CD4-positive, alpha-beta T cell treated with Interleukin-4 for 4 hours (primary cell): ENCODE results near the gene SMIM7.
A peak's percentile ranks its signal among the peaks of the same experiment; 100 is the strongest.
"Not testable (repeated sequence)": the region's sequence is repeated elsewhere in the genome, so short reads cannot be mapped to it uniquely, and the experiment has no call there.

ENCODE experiments used
- DNase-seq: peaks from one replicate; pipeline ENCODE4 v3.0.0-alpha.2; 2020

Gene SMIM7

DNA sequence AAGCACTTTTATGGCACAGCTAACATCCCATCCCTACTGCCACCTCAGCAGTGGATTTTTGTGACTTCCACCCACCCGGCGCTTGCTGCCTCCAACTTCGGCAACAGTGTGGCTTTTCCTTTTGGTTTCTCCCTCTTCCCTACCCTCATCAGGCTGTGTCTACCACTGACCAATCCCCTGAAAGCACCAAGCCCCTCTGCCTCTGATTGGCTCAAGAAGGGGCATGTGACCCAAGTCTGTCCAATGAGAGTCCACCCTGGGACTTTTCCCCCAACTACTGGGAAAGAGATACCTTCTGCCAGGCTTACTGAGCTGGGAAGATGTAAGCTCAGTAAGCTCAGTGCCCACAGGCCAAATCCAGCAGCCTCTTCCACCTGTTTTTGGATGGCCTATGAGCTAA lies 5.8 kb downstream of the SMIM7 start:
- DNase-seq, result no peak

DNA sequence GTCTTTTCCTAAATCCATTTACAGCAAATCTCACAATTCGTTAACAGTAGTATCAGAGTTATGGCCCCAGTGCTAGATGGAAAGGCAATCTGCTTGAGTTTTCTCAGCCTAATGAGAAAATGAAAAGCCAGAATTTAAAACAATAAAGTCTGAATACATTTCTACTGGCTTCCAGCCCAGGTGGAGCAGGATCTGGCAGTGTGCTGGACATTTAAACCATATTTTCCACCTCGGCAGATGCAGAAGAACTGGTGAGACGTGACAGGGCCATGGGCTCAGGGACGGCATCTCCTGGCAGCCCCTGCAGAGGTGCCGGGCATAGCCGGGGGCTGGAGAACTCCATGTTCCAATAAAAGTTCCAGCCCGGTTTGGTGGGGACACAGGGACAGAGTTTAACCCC lies 7.1 kb downstream of the SMIM7 start:
- no peak for DNase-seq

DNA sequence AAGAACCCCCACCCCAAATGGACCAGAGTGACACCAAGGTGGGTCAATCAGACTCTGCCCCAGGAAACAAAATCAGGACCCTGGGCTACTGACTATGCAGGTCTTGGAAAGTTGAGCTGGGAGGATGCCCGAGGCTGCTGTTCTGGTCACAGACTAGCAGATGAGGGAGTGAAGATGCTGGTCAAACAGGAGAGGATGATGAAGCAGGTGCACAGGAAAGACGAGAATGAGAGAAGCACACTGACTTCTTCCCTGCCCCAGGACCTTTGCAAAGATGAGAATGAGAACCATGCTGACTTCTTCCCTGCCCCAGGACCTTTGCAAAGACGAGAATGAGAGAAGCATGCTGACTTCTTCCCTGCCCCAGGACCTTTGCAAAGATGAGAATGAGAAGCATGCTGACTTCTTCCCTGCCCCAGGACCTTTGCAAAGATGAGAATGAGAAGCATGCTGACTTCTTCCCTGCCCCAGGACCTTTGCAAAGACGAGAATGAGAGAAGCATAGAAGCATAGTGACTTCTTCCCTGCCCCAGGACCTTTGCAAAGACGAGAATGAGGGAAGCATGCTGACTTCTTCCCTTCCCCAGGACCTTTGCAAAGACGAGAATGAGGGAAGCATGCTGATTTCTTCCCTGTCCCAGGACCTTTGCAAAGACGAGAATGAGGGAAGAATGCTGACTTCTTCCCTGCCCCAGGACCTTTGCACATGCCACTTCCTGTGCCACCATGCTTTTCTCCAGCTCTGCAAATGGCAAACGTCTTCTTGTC lies 8.3 kb downstream of the SMIM7 start:
- not testable (repeated sequence) for DNase-seq

DNA sequence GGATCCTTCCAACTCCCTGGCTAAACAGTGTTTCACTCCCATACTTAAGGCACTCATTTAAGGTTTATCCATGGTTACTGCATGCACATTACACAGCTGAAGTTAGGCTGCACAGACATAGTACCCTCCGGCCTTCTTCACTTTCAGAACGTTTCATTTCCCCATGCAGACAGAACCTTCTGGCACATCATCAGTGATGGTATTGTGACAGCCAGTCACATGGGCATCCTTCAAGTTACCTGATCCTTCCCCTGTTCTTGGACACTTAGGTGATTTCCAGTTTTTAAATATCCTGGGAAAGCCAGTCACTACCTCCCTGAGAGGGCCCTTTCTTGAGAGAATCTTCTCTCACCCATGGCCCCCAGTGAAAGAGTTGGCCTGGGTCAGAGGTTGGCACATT lies 9.1 kb downstream of the SMIM7 start:
- no peak for DNase-seq

DNA sequence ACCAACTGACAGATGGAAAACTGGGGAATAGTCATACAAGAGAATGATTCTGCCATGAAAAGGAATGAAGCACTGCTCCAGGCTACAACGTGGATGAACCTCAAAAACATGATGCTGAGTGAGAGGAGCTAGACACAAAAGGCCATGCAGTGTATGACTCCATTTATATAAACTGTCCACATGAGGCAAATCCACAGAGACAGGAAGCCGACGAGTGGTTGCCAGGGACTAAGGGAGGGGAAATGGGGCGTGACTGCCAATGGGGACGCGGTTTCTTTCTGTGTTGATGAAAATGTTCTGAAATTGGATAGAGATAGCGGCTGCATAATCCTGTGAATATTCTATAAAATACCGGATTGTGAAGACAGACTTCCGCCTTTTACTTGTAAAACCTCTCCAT lies 10.2 kb downstream of the SMIM7 start:
- no peak for DNase-seq

DNA sequence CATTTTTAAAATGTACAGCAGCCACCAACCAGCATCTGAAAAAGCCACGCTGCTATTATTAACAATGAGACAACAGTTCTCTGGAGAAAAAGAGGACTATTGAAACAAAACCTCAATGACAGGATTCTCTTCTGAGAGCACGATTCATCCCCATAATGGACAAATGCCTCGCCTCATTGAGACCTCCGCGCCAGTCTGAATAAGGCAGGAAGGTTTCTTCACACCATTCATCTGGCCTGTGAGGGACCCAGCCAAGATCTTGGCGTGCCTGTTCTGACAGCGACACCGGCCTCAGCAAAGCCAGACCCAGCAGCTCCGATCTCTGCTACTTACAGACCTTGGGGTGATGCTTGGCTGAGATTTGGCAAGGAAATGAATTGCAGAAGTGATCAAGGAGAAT lies 14.8 kb downstream of the SMIM7 start:
- DNase-seq, result no peak

DNA sequence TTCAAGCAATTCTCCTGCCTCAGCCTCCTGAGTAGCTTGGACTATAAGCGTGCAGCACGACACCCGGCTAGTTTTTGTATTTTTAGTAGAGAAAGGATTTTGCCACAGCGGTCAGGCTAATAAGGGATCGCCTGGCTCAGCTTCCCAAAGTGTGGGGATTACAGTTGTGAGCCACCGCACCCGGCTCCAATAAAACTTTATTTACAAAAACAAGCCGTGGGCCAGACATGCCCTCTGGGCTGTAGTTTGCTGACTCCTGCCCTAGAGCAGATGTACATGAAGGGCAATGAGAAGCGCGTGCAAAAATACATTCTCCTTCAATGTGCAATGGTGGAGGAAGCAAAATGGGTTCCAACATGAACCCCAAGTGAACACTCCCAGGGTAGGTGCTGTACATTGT lies 18.2 kb downstream of the SMIM7 start:
- no peak for DNase-seq

DNA sequence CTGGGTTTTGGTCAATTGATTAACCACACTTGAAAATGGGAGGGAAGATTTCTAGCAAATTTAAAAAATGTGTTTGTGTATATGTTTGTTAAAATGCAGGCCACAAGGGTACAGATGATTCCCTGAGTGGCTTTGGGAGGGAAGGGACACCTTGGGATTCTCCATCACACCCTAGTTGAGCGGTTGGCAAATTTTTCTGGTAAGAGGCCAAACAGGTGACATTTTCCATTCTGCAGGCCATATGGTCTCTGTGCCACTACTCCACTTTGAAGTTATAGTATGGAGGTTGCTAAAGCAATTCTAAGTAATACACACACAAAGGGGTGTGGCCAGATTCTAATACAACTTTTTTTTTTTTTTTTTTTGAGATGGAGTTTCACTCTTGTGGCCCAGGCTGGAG lies 19.0 kb downstream of the SMIM7 start:
- no peak for DNase-seq

DNA sequence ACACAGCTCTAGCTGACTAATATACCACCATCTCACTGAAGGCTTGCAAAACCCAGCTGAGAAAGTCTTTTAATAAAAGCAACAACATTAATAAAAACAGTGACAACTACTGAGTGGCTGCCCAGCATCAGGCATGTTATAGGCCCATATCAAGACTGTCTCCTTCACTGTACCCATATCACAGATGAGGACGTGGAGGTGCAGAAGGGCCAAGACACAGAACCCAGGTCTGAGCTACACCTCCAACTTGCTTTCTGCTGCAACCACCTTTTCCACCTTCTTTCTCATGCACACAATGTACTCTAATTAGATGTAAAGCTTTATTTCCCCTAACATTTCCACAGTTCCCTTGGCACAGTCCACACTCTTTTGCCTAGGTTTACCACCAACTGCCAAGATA lies 21.3 kb downstream of the SMIM7 start:
- no peak for DNase-seq

DNA sequence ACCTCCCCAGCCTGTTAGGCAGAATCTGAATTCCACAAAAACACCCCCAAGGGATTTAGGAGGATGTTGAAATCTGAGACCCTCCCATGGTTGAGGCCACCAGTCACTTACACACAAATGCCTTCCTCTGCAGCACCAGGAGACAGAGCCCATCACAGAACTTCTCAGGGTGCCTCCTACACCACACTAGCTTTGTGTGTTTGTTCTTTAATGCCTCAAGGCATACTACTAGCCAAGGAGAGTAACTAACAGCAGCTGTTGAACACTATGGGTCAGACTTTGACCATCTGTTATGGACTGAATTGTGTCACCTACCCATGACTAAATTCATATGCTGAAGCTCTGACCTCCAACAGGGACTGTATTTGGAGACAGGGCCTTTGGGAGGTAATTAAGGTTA lies 22.4 kb downstream of the SMIM7 start:
- DNase-seq, result no peak

DNA sequence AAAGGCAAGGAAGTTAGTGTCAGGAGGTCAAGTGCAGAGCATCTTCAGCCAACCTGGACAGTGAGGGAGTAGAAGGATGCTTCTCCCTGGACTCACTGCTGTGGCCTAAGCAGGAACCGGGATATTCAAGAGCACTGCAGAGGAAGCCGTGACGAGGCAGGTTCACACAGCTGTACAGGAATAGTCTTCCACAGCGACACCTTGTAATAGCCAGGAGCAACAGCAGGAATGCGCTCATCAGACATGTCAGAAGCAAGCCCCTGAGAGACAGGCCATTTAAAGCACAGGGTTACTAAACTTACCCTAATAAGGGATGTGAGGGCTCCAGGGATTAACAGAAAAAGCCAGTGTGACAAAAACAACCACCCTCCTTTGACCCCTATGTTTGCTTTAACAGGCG lies 28.5 kb downstream of the SMIM7 start:
- DNase-seq, result no peak

DNA sequence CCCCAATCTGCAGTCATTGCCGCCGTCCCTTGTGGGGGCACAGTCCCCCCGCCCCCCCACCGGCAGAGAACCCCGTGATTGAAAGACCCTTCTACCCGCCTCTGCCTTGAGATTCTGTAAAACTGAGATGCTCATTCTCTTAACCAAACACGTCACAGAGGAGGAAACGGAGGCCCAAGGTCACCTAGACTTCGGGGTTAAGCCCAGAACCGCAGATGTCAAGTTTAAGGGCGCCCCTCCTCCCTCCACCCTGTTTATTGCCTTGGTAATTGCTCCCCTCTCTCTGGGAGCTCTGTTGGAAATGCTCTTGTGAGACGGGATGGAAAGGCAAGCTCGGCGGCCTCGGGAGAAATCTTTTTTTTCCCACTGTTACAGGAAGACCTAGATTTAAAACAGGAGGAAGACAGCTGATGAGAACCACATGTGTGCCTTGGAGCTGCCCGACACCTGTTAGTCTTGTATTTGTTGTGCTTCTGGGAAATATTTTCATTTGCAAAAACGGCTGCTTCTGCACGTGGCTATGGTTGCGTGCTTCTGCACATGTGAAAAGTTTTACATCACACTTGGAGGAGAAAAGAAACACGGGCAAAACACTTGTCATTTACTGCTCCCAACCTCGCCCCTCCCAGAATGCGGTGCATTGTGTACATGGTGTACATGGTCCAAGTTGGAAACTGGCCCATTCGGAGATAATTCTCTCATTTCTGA lies 30.8 kb downstream of the SMIM7 start:
- no peak for DNase-seq

DNA sequence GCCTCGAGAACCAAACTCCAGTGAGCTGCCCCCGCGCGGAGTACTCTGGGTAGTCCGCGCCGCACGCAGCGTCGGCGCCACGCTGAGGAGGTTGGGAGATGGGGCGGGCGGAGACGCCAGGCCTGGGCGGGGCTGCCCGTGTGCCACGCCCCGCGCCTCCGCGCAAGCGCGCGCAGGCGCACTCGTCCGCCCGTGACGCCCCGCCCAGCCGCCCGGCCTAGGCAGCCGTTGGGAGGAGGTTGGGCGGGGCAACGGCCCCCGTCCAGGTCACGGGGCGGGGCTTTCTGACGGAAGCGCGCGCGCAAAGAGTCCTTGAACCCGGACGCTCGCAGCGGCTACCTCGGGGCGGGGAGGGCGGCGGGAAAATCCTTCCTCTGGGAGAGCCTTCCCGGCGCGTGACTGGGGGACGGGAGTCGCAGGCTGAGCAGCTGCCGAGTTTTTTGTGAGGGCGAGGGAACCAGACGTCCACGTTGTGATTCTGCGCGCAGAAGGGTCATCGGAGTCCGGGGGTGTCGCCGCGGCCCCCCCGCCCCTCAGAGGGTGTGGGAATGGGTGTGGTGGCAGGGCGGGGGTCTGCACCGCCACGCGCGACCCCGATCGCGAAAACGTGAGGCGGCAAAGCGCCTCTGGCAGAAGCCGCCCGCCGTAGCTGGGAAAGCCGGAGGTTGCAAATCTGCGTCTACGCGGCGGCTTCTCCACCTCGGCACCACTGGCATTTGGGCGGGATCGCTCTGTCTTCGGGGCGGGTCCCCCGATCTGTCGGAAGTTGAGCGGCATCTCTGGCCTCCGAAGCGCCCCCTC lies 31.6 kb downstream of the SMIM7 start, which contains the start of gene MED26:
Gene MED26, minus strand, starts transcription at position 22 of the 801 bp plus-strand sequence. CDS start 261 bp downstream, outside the sequence.
- peak; percentile 90 for DNase-seq

DNA sequence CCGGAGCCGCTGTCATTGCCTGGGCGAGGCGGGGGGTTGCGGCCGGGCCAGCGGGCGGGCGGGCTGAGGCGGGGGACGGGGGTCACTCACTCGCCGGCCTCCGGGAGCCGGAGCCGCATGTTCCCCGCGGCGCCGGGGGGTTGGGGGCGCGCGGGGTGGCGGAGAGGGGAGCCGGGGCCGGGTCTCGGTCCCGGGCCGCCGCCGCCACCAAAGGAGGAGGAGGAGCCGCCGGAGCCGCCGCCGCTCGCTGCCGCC lies 32.1 kb downstream of the SMIM7 start:
- DNase-seq, result no peak

DNA sequence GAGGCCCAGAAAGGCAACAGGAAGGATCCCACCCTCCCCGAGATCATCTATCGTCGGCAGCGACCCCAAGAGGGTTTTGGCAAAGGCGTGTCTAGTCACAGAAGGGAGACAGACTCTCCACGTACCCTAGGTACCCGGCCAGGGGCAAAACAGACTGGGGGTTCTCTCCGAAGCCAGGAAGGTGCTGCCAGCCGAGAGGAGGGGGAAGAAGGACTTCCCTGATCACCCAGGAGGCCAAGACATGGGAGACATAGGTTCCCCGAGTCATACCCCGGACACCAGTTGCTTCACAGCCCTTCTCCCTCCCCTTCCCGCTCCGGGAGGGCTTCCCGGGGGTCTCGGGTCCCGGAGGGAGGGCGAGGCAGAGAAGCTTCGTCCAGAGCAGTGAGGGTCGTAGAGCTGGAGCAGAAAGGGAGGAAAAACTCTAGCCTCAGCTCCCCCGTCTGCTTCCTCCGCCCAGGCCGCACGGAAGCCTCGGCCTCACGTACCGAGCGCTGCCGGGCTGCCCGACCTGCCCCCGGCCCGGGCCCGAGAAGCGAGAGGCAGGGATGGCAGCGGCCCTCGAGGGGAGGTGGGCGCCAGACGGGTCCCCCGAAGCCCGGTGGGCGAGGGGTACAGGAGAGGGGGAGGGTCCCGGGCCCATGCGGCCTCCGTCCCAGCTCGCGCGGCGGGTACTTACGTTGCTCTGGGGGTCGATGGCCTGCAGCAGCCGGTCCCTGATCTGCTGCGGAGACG lies 32.6 kb downstream of the SMIM7 start:
- no peak for DNase-seq

DNA sequence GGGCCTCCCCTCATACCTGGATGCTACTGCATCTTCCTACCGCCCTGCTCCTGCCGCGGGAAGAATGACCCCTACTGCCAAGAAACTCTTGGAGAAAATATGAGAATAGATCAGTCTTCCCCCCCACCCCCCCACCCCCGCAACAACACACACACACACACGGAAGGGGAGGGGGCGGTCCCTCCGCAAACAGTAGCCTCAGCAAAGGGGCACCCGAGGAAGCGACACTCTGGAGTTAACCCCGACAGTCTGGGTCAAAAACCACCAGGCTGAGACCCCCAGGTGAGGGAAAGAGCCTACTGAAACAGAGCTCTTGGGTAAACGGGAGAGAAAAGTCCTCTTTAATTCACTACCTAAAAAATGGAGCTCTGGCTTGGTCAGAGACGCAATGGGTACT lies 33.1 kb downstream of the SMIM7 start:
- DNase-seq, result no peak

DNA sequence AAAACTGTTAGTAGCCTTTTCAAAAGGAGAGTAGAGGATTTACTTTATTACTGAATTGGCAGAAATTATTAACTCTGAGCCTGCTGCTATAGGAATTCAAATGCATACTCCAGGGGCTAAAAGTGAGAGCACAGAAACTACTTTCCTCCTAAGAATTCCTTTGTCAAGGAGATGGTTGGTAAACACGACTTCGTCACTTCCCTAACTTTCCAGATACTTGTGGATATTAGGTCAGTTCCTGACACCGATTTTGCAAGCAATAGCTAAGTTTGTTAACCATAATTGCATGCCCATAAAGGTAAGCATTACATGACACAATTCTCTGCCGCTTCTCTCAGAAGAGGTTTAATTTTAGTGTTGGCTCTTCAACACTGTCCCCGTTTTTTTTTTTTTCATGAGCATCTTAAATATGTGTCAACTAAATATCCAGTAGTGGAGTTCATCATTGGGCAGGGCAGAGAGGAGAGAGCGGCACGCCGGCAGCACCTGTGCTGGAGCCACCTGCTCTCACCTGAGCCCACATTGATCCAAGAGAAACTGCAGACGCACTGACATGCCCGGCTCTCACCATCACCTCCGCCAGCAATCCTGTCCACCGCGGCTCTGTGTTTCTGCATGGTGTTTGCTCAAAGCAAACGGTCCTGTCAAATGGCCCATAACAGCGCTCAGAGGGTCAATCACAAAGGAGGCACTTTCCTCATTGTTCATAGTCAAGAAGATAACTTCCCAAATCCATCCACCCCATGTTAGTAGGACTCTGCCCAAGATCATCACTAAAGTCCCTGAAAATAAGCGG lies 34.6 kb downstream of the SMIM7 start:
- no peak for DNase-seq

DNA sequence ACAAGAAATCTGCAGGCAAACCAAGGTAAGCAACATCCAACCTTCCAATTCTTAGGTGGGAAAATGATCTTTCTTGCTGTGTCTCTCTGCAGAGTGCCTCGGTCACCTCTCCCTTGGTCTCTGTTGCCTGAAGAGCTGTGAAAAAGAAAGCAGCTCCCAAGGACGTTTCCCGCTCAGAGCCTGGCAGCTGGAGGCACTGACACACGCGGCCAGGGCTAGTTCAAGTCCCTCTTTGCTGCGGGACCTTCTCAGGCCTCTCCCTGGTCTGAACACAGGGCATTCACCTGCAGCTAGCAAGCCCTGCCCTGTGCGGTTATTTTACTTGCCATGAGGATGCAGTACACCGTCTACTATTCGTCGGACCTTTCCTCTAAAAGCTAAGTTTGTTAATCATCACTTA lies 35.7 kb downstream of the SMIM7 start:
- no peak for DNase-seq

DNA sequence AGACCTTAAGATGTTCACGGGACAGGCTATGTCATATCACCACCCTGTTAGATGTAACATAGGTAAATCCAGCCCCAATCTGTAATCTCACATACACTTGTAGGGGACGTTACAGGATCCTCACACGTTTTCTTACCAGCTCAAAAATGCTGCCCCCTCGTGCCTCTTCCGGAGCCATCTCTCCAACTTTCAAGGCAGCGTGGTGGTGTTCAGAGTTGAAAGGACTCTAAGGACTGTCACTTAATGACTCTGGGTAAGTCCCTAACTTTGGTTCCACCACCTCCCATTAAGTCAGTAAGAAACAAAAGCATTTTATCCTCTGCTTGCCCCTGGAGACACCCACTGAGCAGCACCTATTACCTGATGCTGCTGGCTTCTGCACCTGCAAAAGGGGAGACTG lies 36.4 kb downstream of the SMIM7 start:
- no peak for DNase-seq

DNA sequence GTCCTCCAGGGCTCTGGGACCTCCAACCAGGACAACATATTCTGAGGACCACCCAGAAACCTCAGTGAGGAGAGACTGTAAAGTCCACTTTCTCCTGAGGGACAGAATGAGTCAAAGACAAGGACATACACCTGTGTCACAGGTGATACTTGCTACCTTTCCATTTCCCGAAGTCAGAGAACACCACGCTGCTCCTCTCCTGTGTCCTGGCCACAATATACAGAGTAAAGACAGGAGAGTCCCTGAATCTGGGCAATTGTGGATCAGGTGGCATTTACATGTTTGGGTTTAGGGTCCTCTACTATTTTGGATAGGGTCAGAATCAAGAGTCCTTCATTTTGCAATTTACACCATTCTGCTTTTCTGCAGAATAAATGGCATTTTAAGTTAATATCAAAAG lies 36.9 kb downstream of the SMIM7 start:
- DNase-seq, result no peak

DNA sequence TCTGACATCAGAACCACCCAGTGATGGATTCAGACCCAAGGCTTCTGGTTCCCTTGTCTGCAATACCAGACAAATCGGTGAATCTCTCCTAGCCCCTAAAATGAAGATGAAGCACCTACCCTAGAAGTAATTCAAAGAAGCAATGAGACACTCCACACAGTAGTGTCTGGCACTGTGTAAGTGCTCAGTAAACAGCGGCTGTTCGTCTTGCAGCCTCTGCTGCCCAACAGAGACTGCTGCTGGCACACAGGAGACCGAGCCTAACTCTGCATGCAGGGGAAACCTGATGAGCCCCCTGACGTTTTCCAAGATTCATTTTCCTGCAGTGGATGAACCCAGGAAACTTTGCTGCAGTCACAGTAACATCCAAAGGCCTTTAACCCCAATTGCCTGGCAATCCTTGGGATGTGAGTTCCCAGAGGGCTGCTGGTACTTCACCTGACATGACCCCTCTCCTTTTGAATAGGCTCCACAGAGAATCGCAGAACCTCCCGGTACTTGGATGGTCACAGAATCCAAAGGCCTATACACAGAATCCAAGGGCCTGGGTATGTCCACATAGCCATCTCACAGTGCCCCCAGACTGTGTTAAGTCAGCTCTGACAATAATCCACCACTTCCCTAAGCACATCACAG lies 38.7 kb downstream of the SMIM7 start:
- no peak for DNase-seq

DNA sequence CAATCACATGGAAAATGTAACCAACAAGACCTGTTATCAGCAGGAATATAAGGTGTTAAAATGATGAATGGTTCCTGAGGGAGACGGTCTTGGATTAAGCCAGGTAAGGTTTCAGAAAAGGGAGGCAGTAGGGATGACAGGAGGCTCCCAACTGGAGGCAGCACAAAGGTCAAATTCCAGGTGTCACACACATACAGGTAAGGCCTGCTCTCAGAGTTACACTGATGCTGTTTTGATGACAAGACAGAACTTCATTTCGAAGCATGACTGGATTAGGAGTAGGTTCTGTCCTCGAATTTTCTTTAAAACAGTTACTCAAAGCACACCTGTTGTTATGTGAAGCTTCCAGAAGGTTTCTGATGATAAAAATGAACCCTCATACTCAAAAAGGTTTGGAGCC lies 39.4 kb downstream of the SMIM7 start:
- no peak for DNase-seq
